ENCODE results near the gene TMEM116.

TMEM116 gene

DNA sequence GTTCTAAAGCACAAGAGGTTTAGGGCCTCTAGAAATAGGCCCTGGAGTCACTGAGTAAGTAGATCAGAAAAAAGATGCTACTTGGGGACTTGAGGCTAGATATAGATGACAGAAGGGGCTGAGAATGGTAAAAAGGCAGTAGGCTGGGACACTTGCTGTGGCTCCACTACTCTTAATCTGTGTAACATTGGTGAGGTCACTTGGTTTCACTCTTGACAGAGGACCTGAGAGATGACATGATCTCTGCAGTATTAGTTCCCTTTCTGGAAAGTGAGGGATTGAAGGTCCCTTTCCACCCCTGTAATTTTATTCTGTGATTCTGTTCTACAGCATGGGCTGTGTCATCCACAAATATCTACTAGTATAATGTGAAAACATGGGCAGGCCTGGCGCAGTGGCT is 131.2 kb downstream of the TMEM116 start:
- in situ Hi-C loops (cut with HindIII; ENCODE audit: low sequenced_read_pairs): no loop called here
- no peak overlapping the region for H3K4me3 ChIP-seq (ENCODE audit: low read depth, low read length)
- no peak for DNase-seq (ENCODE audit: low read depth)
- TF ChIP-seq, protein P1, sequence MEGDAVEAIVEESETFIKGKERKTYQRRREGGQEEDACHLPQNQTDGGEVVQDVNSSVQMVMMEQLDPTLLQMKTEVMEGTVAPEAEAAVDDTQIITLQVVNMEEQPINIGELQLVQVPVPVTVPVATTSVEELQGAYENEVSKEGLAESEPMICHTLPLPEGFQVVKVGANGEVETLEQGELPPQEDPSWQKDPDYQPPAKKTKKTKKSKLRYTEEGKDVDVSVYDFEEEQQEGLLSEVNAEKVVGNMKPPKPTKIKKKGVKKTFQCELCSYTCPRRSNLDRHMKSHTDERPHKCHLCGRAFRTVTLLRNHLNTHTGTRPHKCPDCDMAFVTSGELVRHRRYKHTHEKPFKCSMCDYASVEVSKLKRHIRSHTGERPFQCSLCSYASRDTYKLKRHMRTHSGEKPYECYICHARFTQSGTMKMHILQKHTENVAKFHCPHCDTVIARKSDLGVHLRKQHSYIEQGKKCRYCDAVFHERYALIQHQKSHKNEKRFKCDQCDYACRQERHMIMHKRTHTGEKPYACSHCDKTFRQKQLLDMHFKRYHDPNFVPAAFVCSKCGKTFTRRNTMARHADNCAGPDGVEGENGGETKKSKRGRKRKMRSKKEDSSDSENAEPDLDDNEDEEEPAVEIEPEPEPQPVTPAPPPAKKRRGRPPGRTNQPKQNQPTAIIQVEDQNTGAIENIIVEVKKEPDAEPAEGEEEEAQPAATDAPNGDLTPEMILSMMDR (IDR thresholded peaks at IDR 0.05; ENCODE audit: low read depth, low read length, missing control alignments): no peak
